HG03571 (cell line): ENCODE measurements around the gene TELO2.
"Not testable (repeated sequence)": the region's sequence is repeated elsewhere in the genome, so short reads cannot be mapped to it uniquely, and the experiment has no call there.

ENCODE experiments used
- ATAC-seq: cut with Tn5 transposase; IDR thresholded peaks from one replicate; pipeline ENCODE4 v1.9.1; 2021; ENCODE audit not compliant: unreplicated experiment

TELO2 gene

DNA sequence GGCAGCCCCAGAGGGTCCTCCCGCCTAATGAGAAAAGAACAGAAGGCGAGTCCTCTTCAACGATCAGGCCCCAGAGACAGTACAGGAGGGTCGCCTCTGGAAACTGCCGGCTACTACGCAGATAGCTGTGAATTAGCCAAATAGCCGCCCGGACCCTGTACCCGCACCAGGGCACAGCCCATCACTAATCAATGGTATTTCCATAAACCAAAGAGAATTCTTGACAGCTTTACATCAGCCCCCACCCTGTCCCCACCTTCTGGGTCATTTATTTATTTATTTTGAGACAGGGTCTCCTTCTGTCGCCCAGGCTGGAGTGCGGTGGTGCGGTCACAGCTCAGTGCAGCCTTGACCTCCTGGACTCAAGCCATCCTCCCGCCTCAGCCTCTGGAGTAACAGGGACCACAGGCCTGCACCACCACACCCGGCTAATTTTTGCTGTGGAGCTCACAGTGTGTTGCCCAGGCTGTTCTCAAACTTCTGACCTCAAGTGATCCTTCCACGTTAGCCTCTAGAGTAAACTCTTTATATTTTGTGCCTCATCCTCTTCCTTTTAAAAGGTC, 17.5 kb upstream of the TELO2 start:
- ATAC-seq: no peak

DNA sequence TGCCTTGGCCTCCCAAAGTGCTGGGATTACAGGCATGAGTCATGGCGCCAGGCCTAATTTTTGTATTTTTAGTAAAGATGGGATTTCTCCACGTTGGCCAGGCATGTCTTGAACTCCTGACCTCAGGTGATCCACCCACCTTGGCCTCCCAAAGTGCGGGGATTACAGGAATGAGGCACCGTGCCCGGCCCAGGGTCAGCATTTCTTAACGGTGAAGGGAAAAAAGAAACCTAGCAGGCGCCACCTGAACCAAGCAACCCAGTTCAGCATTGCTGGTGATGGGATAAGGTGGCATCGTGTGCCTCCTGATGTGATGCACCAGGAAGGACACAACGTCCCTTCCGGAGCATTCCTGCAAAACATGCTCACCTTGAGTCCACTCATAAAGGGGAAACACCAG, 16.1 kb upstream of the TELO2 start:
- no peak for ATAC-seq

DNA sequence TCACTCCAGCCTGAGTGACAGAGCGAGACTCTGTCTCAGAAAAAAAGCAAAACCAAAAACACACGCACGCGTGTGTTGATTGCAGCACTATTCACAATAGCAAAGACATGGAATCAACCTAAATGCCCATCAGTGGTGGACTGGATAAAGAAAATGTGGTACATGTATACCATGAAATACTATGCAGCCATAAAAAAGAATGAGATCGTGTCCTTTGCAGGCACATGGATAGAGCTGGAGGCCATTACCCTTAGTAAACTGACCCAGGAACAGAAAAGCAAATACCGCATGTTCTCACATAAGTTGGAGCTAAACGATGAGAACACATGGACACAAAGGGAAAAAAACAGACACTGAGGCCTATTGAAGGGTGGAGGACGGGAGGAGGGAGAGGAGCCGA, 14.2 kb upstream of the TELO2 start:
- ATAC-seq: not testable (repeated sequence)

DNA sequence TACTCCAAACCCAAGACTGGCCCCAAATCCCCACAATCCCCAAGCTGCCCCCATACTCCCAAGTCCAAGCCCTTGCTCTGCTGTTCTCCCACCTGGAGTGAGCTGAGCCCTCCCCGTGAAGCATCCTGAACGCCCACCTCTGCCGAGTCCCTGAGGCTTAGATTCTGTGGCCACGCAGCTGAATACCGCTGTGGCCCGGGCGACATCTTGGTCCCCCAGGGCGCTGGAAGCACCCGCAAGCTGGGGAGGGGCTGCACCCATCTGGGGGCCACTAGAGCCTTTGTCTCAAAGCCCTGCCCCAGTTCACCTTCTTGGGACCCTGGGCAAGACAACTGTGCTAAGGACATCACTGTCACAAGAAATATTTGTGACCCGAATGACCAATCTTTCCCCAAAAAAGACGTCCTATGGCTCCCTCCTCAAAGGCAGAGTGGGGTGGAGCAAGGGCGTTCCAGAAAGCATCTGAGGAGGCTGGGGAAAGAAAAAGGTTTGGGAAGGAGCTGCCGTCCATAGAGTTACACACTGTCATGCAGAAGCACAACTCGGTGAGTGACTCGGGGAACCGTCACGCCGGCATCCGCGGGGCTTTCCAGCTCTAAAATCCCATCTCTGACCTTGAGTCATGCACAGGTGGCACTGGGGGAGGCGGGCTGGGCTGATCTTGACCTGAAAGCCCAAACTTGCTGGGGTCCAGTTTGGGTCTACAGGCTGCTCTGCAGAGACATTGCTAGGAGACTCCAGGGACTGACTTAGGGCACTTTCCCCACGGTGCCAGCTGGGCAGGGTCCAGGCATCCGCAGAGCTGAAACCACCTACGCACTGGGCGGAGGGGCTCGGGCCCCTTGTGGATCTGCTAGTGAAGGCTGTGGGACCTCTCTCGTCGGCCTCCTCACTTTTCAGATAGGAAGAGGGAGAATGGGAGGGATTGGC, 11.0 kb upstream of the TELO2 start:
- ATAC-seq: no peak

DNA sequence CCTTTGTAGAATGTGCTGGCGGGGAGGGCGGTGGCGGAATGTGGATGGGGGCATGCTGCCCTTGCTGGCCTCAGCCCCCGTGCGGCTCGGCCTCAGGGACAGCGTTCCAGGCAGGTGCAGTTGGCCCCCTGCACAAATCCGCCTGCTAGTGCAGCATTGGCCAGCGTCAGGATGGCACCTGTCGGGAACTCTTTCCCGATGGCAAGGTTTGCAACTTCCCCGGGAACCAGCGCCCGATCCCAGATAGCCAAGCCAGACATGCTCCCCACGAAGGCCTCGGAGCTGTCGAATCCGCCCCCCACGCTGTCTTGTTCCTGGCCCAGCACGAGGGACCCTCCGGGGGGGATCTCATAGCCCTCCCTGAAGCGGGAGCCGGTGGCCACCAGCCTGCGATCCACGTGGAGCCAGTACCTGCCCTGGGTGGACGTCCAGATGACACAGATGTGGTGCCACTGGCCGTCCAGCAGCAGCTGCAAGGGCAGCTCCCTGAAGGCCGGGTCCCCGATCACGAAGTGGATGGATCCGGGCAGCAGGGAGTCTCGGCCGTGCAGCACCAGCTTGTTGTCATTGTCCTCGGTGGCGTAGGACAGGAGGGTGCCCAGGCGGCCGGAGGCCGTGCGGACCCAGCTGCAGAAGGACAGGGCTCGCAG, 7.2 kb upstream of the TELO2 start:
- no peak for ATAC-seq

DNA sequence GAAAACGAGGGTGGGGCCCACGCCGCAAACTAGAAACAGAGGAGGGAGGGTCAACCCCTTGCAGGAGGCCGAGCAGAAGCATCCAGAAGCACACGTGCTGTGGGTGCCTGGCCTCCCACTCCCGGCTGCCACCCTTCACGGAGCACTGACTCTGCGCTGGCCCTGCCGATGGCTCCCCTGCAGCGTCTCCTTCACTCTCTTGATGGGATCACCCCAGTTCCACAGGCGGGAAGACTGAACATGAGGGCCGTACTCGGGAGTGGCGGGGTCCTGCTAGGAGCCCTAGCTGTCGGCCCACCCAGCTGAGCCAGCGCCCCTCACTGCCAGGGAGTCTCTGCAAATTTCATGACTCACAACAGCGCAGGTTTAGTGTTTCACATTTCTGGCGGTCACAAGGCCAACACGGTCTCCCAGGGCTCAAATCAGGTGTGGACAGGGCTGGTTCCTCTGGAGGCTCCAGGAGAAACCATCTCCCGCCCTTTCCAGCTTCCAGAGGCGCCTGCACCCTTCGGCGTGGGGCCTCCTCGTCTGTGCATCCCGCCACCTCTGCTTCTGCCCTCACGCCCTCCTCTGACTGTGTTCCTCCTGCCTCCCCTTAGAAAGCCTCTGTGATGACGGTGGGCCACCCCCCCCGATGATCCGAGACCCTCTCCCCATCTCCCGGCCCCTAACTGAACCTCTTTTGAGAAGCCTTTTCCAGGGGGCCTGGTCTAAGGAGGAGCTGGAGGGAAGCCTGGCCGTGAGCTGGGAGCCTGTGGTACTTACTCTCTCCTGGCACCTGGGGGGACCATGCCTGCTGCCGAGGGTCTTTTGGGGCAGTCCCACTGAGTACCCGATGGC, 6.4 kb upstream of the TELO2 start:
- no peak for ATAC-seq

DNA sequence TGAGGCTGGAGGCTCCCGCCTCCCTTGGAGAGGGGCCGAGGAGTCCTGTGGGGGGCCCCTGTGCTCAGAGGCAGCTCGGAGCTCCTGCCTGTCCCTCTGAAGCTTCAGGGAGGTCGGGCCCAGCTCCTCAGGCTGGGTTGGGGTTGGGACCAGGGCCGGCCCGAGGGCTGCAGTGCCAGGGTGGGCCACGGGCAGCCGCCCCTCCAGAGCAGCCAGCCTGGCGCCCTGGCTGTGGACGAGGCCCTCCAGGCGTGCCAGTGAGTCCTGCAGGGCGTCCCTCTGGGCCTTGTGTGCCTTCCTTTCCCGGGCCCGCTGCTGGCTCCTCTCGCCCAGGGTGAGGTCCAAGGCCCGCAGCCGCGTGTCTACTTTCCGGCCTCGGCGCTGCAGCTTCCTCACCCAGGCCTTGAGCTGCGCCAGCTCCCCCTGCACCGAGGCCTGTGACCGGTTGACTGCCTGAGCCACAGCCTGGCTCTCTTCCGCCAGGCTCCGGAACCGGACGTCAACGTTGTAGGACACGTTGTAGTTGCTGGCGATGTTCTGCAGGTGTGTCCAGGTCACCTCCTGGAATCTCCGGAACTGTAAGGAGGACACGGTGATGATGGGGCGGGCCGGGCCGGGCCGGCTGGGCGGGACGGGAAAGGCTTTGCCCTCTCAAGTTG, 5.6 kb upstream of the TELO2 start:
- no peak for ATAC-seq

DNA sequence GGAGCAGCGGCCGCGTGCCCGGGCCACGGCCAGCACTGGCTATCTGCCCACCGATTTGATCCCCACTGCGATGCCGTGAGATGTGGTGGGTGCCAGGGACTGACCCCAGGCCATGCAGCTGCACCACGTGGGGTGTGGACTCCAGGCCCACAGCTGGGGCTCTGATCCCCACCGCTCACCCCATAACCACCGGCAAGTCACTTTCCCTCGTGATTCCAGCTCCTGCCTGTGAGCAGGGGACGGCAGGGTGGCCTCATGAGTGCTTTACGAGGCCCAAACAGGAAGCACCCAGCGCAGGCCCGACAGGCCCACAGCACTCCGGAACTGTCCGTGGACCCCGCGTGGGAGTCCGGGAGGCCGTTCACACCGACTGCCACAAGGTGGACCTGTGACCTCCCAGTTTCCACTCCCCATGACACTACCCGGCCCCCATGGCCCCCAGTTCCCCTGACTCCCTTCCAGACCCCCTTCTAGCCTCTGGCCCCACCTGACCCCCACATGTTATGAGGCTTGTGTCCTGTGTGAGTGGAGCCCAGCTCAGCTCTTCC, 5.0 kb upstream of the TELO2 start:
- ATAC-seq: no peak

DNA sequence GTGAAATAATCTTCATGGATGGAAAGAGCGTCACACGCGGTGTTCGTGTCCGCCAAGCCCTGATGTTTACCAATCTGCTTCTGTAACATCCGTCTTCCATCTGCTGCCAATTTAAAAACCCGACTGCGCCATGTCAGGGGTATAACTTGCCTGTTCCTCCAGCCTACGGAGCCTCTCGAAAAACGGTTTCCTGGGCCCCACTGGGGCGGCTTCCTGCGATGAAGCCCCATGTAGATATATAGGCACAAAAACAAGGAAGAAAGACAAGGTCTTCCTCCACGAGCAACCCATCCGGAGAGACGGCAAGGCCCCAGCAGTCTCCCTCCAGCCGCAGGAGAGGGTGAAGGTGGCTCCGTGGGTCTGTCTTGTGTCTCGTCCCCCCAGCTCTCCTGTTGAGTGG, 4.5 kb upstream of the TELO2 start, which contains the start of gene PTX4:
Gene PTX4 (minus strand): TSS at position 326 of the 400 bp plus-strand sequence. CDS start 35 bp downstream, at position 291.
- no peak for ATAC-seq

DNA sequence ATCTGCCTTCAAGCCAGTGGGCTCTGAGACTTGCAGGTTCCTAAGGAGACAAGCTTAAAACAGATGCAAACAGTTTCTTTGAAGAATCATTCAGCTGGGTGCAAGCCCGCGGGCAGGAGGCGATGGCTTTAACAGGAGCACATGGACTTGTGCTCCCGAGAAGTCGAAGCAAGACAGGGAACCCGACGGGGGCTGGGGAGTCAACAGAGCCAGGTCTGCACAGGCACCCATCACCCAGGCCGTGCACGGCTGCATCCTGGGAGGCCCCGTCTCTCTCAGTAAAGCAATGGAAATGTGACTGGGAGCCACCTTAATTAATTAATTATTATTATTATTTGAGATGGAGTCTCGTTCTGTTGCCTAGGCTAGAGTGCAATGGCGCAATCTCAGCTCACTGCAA, 4.1 kb upstream of the TELO2 start:
- ATAC-seq: no peak

DNA sequence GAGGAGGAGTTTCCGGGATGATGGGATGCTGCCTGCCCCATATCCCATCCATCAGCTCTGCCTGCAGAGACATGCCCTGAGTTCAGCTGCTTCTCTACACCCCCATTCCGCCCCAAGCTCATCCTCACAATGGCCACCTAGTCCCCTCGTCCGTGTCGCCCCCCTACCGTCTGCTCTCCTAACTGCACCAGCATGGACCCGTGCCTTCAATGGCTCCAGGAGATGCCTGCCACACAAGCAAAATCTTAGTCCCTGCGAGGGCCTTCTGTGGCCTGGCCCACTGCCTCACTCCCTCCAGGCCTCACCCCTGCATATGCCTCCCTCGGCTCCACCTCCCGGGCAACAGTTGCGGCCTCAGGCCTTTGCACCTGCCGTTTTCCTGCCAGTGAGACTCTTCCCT, 1.8 kb upstream of the TELO2 start:
- no peak for ATAC-seq

DNA sequence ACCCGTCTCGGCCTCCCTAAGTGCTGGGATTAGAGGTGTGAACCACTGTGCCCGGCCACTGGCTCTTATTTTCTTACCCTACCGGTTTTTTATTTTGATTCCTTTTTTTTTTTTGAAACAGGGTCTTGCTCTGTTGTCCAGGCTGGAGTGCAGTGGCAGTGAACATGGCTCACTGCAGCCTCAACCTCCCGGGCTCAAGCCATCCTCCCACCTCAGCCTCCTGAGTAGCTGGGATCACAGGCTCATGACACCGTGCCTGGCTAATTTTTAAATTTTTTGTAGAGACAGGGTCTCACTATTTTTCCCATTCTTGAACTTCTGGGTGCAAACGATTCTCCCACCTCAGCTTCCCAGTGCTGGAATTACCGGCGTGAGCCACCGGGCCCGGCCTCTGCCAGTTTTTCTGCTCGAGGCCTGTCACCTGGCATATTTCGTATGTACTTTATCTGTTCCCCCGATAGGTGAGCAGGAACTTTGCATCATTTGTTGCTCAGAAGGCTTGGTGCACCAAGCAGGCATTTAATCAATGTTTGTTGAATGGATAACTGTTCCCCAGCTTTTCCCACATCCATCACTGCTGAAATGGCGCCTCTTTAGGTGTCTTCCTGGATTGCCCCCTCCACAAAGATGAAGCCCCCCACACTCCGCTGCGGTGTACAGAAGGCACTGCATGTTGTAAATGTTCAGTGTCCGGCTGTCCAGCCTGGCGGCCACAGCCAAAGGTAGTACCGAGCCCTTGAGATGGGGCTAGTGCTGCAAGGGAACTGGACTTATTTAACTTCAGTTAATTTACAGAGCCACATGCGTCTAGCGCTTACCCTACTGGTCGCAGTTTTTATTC, 858 bp upstream of the TELO2 start:
- ATAC-seq: no peak

DNA sequence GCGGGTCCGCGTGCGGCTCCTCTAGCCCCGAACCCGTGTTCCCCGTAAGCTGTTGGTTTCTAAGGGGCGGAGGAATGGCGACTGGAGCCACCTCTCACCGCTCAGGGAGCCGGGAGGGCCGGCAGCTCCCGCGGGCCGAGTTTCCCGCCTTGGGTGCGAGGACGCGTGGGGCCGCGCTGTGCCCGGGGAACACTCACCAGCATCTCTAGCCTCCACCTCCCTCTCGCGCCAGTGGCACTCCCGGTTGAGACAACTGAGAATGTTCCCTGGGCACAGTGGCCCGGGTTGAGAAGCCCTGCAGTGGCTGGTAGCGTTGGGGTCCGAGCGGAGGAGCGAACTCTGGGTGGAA, 560 bp downstream of the TELO2 start:
- peak; percentile 5 for ATAC-seq

DNA sequence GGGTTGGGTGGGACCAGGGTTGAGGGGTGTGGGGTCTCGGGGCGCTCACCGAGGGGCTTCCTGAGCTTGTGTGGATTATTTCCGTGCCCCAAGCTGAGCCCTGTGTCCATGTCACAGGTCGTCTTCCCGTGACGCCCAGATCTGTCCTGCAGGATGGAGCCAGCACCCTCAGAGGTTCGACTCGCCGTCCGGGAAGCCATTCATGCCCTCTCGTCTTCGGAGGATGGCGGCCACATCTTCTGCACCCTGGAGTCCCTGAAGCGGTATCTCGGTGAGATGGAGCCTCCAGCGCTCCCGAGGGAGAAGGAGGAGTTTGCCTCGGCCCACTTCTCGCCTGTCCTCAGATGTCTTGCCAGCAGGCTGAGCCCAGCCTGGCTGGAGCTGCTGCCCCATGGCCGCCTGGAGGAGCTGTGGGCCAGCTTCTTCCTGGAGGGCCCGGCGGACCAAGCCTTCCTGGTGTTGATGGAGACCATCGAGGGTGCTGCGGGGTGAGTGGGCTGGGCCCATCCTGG, 1.0 kb downstream of the TELO2 start:
- ATAC-seq: no peak

DNA sequence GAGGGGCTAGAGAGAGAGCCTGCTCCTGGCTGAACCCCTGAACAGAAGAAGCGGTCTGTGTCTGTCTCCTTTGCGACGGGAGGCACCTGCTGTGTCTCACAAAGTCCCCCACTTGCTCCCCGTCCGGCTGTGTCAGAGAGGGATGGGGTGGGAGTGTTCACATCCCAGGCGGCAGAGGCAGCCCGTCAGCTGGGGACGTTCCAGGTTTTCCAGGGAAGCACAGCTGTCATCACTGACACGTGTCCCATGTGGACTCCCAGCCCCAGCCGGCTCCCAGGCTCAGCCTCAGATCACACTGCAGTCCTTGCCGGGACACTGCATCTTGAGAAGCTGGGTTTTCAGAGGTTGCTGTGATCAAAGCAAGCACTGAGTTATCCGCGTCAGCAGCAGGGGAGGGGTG, 1.6 kb downstream of the TELO2 start:
- ATAC-seq: no peak

DNA sequence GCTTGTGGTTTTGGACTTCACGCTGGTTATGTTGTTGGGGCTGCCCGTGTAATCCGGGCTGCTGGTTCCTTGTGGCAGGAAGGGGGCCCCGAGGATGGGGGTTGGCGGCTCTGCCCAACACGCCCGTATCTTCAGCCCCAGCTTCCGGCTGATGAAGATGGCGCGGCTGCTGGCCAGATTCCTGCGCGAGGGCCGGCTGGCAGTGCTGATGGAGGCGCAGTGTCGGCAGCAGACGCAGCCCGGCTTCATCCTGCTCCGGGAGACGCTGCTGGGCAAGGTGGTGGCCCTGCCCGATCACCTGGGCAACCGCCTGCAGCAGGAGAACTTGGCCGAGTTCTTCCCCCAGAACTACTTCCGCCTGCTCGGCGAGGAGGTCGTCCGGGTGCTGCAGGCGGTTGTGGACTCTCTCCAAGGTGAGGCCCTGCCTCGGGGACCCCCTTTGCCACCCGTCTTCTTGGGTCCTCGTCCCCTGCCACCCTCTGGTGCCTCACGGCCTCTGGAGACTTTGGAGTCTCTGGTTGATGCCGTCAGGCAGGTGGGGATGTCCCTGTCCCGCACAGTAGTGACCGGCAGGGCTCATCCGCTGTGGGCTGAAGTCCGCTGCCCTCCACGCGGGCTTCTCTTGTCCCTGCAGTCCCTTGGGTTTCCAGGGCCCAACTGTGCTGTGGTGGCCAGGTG, 2.2 kb downstream of the TELO2 start:
- no peak for ATAC-seq

DNA sequence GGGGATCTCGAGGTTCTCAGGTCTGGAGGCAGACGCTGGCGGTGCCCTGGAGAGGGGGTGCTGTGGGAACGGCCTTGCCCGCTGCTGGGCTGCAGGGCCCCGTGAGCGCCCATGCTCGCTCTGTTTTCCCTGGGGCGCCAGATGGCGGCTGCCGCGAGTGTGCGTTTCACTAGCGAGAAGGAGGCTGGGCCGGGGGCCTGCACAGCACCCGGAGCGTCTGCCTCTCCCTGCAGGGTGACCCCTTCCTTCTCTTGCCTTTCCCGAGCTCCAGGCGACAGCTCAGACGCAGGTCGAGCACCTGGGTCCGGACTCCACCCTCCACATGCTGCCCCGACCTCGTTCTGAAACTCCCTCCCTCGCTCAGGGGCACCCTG, 2.7 kb downstream of the TELO2 start:
- no peak for ATAC-seq

DNA sequence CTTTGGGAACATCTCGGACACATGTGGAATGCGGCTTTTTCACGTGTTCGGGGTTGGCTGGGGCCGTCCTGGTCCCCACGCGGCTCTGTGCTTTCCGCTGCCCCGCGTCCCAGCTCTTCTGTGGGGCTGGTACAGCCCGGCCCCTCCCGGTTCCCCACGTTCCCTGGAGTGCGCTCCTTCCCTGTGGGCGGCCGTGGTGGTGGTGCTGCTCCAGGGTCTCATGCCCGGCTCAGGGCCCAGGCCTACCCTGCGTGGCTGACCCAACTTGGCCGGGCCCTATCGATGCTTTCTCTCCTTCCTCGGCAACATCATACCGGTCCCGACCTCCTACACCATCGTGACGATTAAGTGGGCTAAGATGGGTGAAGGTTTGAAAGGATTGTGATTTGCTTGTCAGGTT, 3.3 kb downstream of the TELO2 start:
- ATAC-seq: no peak
